ENCODE data around the gene KCNE2. TPM values are rescaled to one million over a fixed set of nuclear protein-coding genes. Genes with fewer than 3 reads are reported as not detected.
"Not testable (repeated sequence)": the region's sequence is repeated elsewhere in the genome, so short reads cannot be mapped to it uniquely, and the experiment has no call there.

The KCNE2 gene
- total RNA-seq, 1 donor from 2014 or later = 0.56 TPM

GRCh38 chr21:34364921-34365320, 1.1 kb downstream of the KCNE2 start:
- no peak overlapping the region for H3K4me3 Mint-ChIP-seq (ENCODE audit: unreplicated experiment)
- no peak overlapping the region for H3K27ac Mint-ChIP-seq (ENCODE audit: unreplicated experiment)
- peak; percentile 60 for DNase-seq (ENCODE audit: extremely low spot score, unreplicated experiment)
- peaks cover 12% of the 10 kb centered on the region for H3K27me3 Mint-ChIP-seq (ENCODE audit: unreplicated experiment)
- no peaks in the 10 kb centered on the region for H3K9me3 Mint-ChIP-seq (ENCODE audit: unreplicated experiment)
- H3K4me1 Mint-ChIP-seq (ENCODE audit: unreplicated experiment) = peaks cover 16% of the 10 kb centered on the region
- H3K36me3 Mint-ChIP-seq (ENCODE audit: unreplicated experiment) = no peaks in the 10 kb centered on the region
- TF ChIP-seq CTCF (IDR thresholded peaks at IDR 0.05) = no peak

- Mint-ChIP-seq H3K27me3 (ENCODE audit: unreplicated experiment) (peaks cover 15% of the 10 kb centered on the region), H3K27ac (ENCODE audit: unreplicated experiment) (no peak overlapping the region)
- no peak for TF ChIP-seq CTCF (IDR thresholded peaks at IDR 0.05)
These were observed 2.0 kb downstream of the KCNE2 start for GRCh38 chr21:34365809-34366208.

DNA sequence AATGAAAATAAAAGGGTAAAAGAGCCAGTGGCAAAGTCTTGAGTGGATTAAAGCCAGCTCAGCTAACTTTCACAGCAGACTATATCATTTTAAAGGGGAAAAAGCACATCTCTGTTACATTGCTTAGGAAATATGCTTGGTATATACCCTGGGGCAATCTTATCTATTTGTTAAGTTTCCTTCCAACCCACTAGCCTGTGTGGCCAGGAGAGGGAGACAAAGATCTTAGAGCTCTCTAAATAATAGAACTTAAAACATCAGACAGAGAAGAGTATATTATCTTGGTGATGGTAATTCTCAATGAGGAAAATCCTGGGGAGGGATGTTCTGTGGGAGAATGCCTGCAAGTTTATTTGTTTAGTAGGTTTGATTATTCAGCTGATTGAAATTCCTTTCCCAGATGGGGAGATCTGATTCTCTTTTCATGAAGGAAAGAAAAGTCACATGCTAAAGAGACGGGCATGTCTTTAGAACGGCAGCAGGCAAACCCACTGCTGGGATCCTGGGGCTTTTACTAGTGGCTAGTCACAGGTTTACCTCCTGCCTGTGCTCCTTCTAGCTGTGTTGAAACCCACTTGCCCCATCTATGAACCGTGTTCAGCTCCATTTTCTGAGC, 3.6 kb downstream of the KCNE2 start:
- DNase-seq (ENCODE audit: extremely low spot score, unreplicated experiment) = peak; percentile 85
- Mint-ChIP-seq H3K4me1 (ENCODE audit: unreplicated experiment) (peaks cover 13% of the 10 kb centered on the region), H3K27ac (ENCODE audit: unreplicated experiment) (peak overlapping the region; percentile 61), H3K27me3 (ENCODE audit: unreplicated experiment) (peaks cover 17% of the 10 kb centered on the region), H3K4me3 (ENCODE audit: unreplicated experiment) (no peak overlapping the region), H3K9me3 (ENCODE audit: unreplicated experiment) (no peaks in the 10 kb centered on the region), H3K36me3 (ENCODE audit: unreplicated experiment) (no peaks in the 10 kb centered on the region)
- peak; percentile 83 for TF ChIP-seq CTCF (IDR thresholded peaks at IDR 0.05)

More at GRCh38 chr21:34365809-34366208, 2.0 kb downstream of the KCNE2 start:
- H3K9me3 Mint-ChIP-seq (ENCODE audit: unreplicated experiment) = no peaks in the 10 kb centered on the region
- peak; percentile 38 for DNase-seq (ENCODE audit: extremely low spot score, unreplicated experiment)
- no peak overlapping the region for H3K4me3 Mint-ChIP-seq (ENCODE audit: unreplicated experiment)
- peaks cover 16% of the 10 kb centered on the region for H3K4me1 Mint-ChIP-seq (ENCODE audit: unreplicated experiment)
- no peaks in the 10 kb centered on the region for H3K36me3 Mint-ChIP-seq (ENCODE audit: unreplicated experiment)

DNA sequence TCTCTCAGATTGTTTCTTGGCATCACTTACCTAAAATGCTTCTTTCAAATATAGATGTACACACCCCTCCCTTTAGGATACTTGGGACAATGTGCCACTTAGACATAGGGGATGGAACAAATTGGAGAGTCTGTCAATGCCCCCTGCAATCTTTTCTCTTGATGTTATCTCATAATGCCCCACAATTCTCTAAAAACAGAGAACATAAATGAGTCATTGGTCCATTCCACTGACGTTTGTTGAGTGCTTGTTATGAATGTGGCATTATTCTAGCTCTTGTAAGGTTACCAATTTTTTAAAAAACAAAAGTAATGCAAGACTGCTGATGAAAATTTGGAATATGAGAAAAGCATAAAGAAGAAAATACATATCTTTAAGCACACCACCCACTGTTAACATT, 5.9 kb downstream of the KCNE2 start:
- TF ChIP-seq CTCF (IDR thresholded peaks at IDR 0.05) = no peak
- Mint-ChIP-seq H3K36me3 (ENCODE audit: unreplicated experiment) (no peaks in the 10 kb centered on the region), H3K27me3 (ENCODE audit: unreplicated experiment) (peaks cover 17% of the 10 kb centered on the region), H3K4me3 (ENCODE audit: unreplicated experiment) (no peak overlapping the region), H3K27ac (ENCODE audit: unreplicated experiment) (no peak overlapping the region), H3K9me3 (ENCODE audit: unreplicated experiment) (no peaks in the 10 kb centered on the region), H3K4me1 (ENCODE audit: unreplicated experiment) (peaks cover 13% of the 10 kb centered on the region)
- DNase-seq (ENCODE audit: extremely low spot score, unreplicated experiment) = no peak

- Mint-ChIP-seq H3K27ac (ENCODE audit: unreplicated experiment) (no peak overlapping the region), H3K4me3 (ENCODE audit: unreplicated experiment) (no peak overlapping the region), H3K36me3 (ENCODE audit: unreplicated experiment) (no peaks in the 10 kb centered on the region), H3K9me3 (ENCODE audit: unreplicated experiment) (no peaks in the 10 kb centered on the region), H3K27me3 (ENCODE audit: unreplicated experiment) (peaks cover 17% of the 10 kb centered on the region), H3K4me1 (ENCODE audit: unreplicated experiment) (peaks cover 6% of the 10 kb centered on the region)
- no peak for TF ChIP-seq CTCF (IDR thresholded peaks at IDR 0.05)
- DNase-seq (ENCODE audit: extremely low spot score, unreplicated experiment) = peak; percentile 34
These were observed 8.5 kb downstream of the KCNE2 start for GRCh38 chr21:34372321-34372720.

GRCh38 chr21:34374462-34374861, 10.7 kb downstream of the KCNE2 start:
- not testable (repeated sequence) for H3K4me3 Mint-ChIP-seq (ENCODE audit: unreplicated experiment); H3K9me3 Mint-ChIP-seq (ENCODE audit: unreplicated experiment); H3K27me3 Mint-ChIP-seq (ENCODE audit: unreplicated experiment); H3K4me1 Mint-ChIP-seq (ENCODE audit: unreplicated experiment); DNase-seq (ENCODE audit: extremely low spot score, unreplicated experiment); H3K36me3 Mint-ChIP-seq (ENCODE audit: unreplicated experiment); H3K27ac Mint-ChIP-seq (ENCODE audit: unreplicated experiment)

- H3K27me3 Mint-ChIP-seq (ENCODE audit: unreplicated experiment); H3K36me3 Mint-ChIP-seq (ENCODE audit: unreplicated experiment); H3K4me3 Mint-ChIP-seq (ENCODE audit: unreplicated experiment); H3K9me3 Mint-ChIP-seq (ENCODE audit: unreplicated experiment); H3K27ac Mint-ChIP-seq (ENCODE audit: unreplicated experiment); DNase-seq (ENCODE audit: extremely low spot score, unreplicated experiment); H3K4me1 Mint-ChIP-seq (ENCODE audit: unreplicated experiment): not testable (repeated sequence)
These were observed 11.3 kb downstream of the KCNE2 start, which contains the start of gene SMIM11 for GRCh38 chr21:34374940-34375618. Gene SMIM11 (plus strand): TSS chr21:34375507. CDS start chr21:34379505, 3,998 bp downstream.

Data from osteocyte (in vitro differentiated cells).